ENCODE data around the gene DHDH. TPM values are rescaled to one million over a fixed set of nuclear protein-coding genes. Genes with fewer than 3 reads are reported as not detected.

Gene DHDH
- total and polyA plus RNA-seq, 7 donors = 0.14 to 0.21 TPM; not detected in 5

GRCh38 chr19:48970139-48970766 lies 36.8 kb downstream of the DHDH start:
- ATAC-seq (no peak), DNase-seq (no peak)
- Histone ChIP-seq H3K4me3 (no peak overlapping the region), H3K9me3 (no peaks in the 10 kb centered on the region), H3K27ac (peak overlapping the region; percentile 43), H3K27me3 (ENCODE audit: insufficient read depth in 3 of 3, low read length in 2 of 3) (no peaks in the 10 kb centered on the region), H3K36me3 (ENCODE audit: insufficient read depth in 1 of 2, low read depth in 1 of 2) (peaks cover 6 to 82% of the 10 kb centered on the region in 2 donors), H3K4me1 (peaks cover 27% of the 10 kb centered on the region)
- no peak for TF ChIP-seq CTCF (IDR thresholded peaks at IDR 0.05)
- intact Hi-C loops (cut with DNase I) = loop anchor here in 1 of 2 donors (2.0 kb wide), 1 partner anchor 181 kb away; no protein-coding TSS in a partner anchor
- 87 to 89% (median 87%) methylated on average over 23 of the region's 23 CpGs for WGBS, 3 donors

- WGBS, 3 donors = 26 to 30% (median 29%) methylated on average over 19 of the region's 19 CpGs
- H3K4me3 ChIP-seq = no peak overlapping the region
- peak overlapping the region; percentile 43 for H3K27ac ChIP-seq
- peak; percentile 82 to 91 for DNase-seq
- H3K4me1 ChIP-seq = peaks cover 27% of the 10 kb centered on the region
- peak; percentile 41 to 68 (median 66) for ATAC-seq
- H3K27me3 ChIP-seq (ENCODE audit: insufficient read depth in 3 of 3, low read length in 2 of 3) = no peaks in the 10 kb centered on the region
- intact Hi-C loops (cut with DNase I) = loop anchor here in 1 of 2 donors (2.0 kb wide), 1 partner anchor 182 kb away; no protein-coding TSS in a partner anchor
- H3K9me3 ChIP-seq = no peaks in the 10 kb centered on the region
- H3K36me3 ChIP-seq (ENCODE audit: insufficient read depth in 1 of 2, low read depth in 1 of 2) = peaks cover 6 to 80% of the 10 kb centered on the region in 2 donors
- peak; percentile 92 for TF ChIP-seq CTCF (IDR thresholded peaks at IDR 0.05)
These were observed 37.5 kb downstream of the DHDH start for GRCh38 chr19:48970923-48971395.

- H3K9me3 ChIP-seq = no peaks in the 10 kb centered on the region
- no peak overlapping the region for H3K4me3 ChIP-seq
- H3K36me3 ChIP-seq (ENCODE audit: insufficient read depth in 1 of 2, low read depth in 1 of 2) = peaks cover 6 to 73% of the 10 kb centered on the region in 2 donors
- peaks cover 22% of the 10 kb centered on the region for H3K4me1 ChIP-seq
- H3K27ac ChIP-seq = peak overlapping the region; percentile 86
- no peak for DNase-seq
- no peak for TF ChIP-seq CTCF (IDR thresholded peaks at IDR 0.05)
- ATAC-seq = peak in 1 of 4 donors; percentile 29
- H3K27me3 ChIP-seq (ENCODE audit: insufficient read depth in 3 of 3, low read length in 2 of 3) = no peaks in the 10 kb centered on the region
- intact Hi-C loops (cut with DNase I) = no loop called here
- 78 to 87% (median 83%) methylated on average over 13 of the region's 13 CpGs for WGBS, 3 donors
These were observed 42.7 kb downstream of the DHDH start for GRCh38 chr19:48975947-48976847.

GRCh38 chr19:48977061-48977460 lies 43.6 kb downstream of the DHDH start:
- Histone ChIP-seq H3K36me3 (ENCODE audit: insufficient read depth in 1 of 2, low read depth in 1 of 2) (peaks cover 6 to 73% of the 10 kb centered on the region in 2 donors), H3K4me1 (peaks cover 22% of the 10 kb centered on the region), H3K9me3 (no peaks in the 10 kb centered on the region), H3K27me3 (ENCODE audit: insufficient read depth in 3 of 3, low read length in 2 of 3) (no peaks in the 10 kb centered on the region), H3K4me3 (no peak overlapping the region), H3K27ac (peak overlapping the region; percentile 86)
- 54 to 55% (median 54%) methylated on average over 2 of the region's 2 CpGs for WGBS, 3 donors
- intact Hi-C loops (cut with DNase I) = no loop called here
- ATAC-seq (no peak), DNase-seq (no peak)
- no peak for TF ChIP-seq CTCF (IDR thresholded peaks at IDR 0.05)

Measured in psoas muscle (tissue), 8 donors.